SK-N-SH (cell line): ENCODE data around the gene PMM2. TPM values are rescaled to one million over a fixed set of nuclear protein-coding genes. Genes with fewer than 3 reads are reported as not detected.

Experiments
- CTCF ChIA-PET: fragments of 300-600, 350-600 bp; formaldehyde crosslinking; extraction: SDS; loops from one replicate; lab custom pipeline; 2021; lab: Yijun Ruan, JAX
- POLR2A ChIA-PET: fragments of 350-600 bp; sonication (Branson Sonifier 250); formaldehyde crosslinking; extraction: SDS; loops from one replicate; lab custom pipeline; 2020; ENCODE audit warnings: antibody characterized with exemption, inconsistent platforms; lab: Yijun Ruan, JAX
- DNase-seq: peaks from one replicate; pipeline ENCODE4 v3.0.0; 2012
- H2AFZ ChIP-seq: fragments of 200-600 bp; sonication (generic); 2 replicates; pipeline ENCODE4 v1.8.1; 2016; ENCODE audit warnings: antibody characterized with exemption, mild to moderate bottlenecking, low read depth
- H3F3A ChIP-seq: fragments of 200-600 bp; sonication (generic); replicated peaks from 2 replicates; pipeline ENCODE3; 2016; ENCODE audit warnings: antibody characterized with exemption, mild to moderate bottlenecking; ENCODE audit not compliant: insufficient read depth
- H3K27ac ChIP-seq, 2 experiments: fragments of 200-500 bp in 1 of 2; fragments of 200-600 bp in 1 of 2; sonication (Bioruptor generic) in 1 of 2; sonication (generic), shearing (Covaris generic) in 1 of 2; 2 replicates each; pipeline versions ENCODE4 v1.5.1 to v1.6.1; 2014 to 2016; ENCODE audit warnings: low read depth in 2 of 2, inconsistent platforms in 1 of 2, low read length in 1 of 2, mild to moderate bottlenecking in 1 of 2, mixed read lengths in 1 of 2
- H3K27me3 ChIP-seq: fragments of 200-600 bp; sonication (generic), shearing (Covaris generic); 2 replicates; pipeline ENCODE4 v1.6.1; 2016; ENCODE audit warnings: mixed run types; ENCODE audit not compliant: insufficient read depth
- H3K36me3 ChIP-seq, 2 experiments: fragments of 200-500 bp in 1 of 2; fragments of 200-600 bp in 1 of 2; sonication (Bioruptor generic) in 1 of 2; sonication (generic) in 1 of 2; replicated peaks in 1 of 2; 2 replicates each; pipeline versions ENCODE3 to v1.5.1; 2014 to 2016; ENCODE audit warnings: low read length in 1 of 2, mild to moderate bottlenecking in 1 of 2; ENCODE audit not compliant: insufficient read depth in 2 of 2, control insufficient read depth in 1 of 2
- H3K4me1 ChIP-seq, 2 experiments: fragments of 200-500 bp in 1 of 2; fragments of 200-600 bp in 1 of 2; sonication (Bioruptor generic) in 1 of 2; sonication (generic), shearing (Covaris generic) in 1 of 2; 2 replicates each; pipeline versions ENCODE4 v1.5.1 to v1.6.1; 2014 to 2016; ENCODE audit warnings: low read depth in 1 of 2, low read length in 1 of 2, mixed run types in 1 of 2; ENCODE audit not compliant: insufficient read depth in 2 of 2, control insufficient read depth in 1 of 2
- H3K4me2 ChIP-seq: fragments of 200-600 bp; sonication (generic), shearing (Covaris generic); 2 replicates; pipeline ENCODE4 v1.6.1; 2017; ENCODE audit warnings: mixed run types
- H3K4me3 ChIP-seq, 2 experiments: fragments of 200-500 bp in 1 of 2; fragments of 200-600 bp in 1 of 2; sonication (Bioruptor generic) in 1 of 2; sonication (generic), shearing (Covaris generic) in 1 of 2; 2 replicates each; pipeline versions ENCODE4 v1.5.1 to v1.8.1; 2014 to 2016; ENCODE audit warnings: low read depth in 2 of 2, inconsistent platforms in 1 of 2, low read length in 1 of 2, mild to moderate bottlenecking in 1 of 2, mixed read lengths in 1 of 2, moderate library complexity in 1 of 2
- H3K79me2 ChIP-seq: fragments of 200-600 bp; sonication (generic); 2 replicates; pipeline ENCODE4 v1.8.1; 2017; ENCODE audit warnings: mild to moderate bottlenecking; ENCODE audit not compliant: insufficient read depth
- H3K9ac ChIP-seq: fragments of 200-600 bp; sonication (generic); 2 replicates; pipeline ENCODE4 v1.6.1; 2017; ENCODE audit warnings: mixed run types
- H3K9me2 ChIP-seq: fragments of 200-600 bp; sonication (generic); 2 replicates; pipeline ENCODE4 v1.6.1; 2017; ENCODE audit warnings: mixed run types
- H3K9me3 ChIP-seq: fragments of 200-600 bp; sonication (generic); 2 replicates; pipeline ENCODE4 v1.6.1; 2017; ENCODE audit warnings: mixed run types, mild to moderate bottlenecking, moderate library complexity
- H4K20me1 ChIP-seq: fragments of 200-600 bp; sonication (generic); 2 replicates; pipeline ENCODE4 v1.6.1; 2017; ENCODE audit warnings: mild to moderate bottlenecking, mixed run types; ENCODE audit not compliant: insufficient read depth
- CTCF ChIP-seq: fragments of 200-600 bp; sonication (generic); IDR thresholded peaks from 2 replicates; pipeline ENCODE4 v1.6.1; 2017; ENCODE audit warnings: antibody characterized with exemption, mild to moderate bottlenecking, moderate library complexity
- FOSL2 ChIP-seq: IDR thresholded peaks from 2 replicates; pipeline ENCODE4 v1.4.0; 2012; ENCODE audit warnings: low read depth, mild to moderate bottlenecking, moderate library complexity, borderline replicate concordance
- FOXM1 ChIP-seq: IDR thresholded peaks from 2 replicates; pipeline ENCODE4 v1.4.0; 2012; ENCODE audit warnings: low read depth, mild to moderate bottlenecking
- MEF2A ChIP-seq: IDR thresholded peaks from 2 replicates; pipeline ENCODE4 v1.4.0; 2012; ENCODE audit warnings: low read depth, borderline replicate concordance
- POLR2AphosphoS5 ChIP-seq: IDR thresholded peaks from 2 replicates; pipeline ENCODE4 v1.6.1; 2012; ENCODE audit warnings: low read depth, low read length
- SIN3A ChIP-seq: IDR thresholded peaks from 2 replicates; pipeline ENCODE4 v1.6.1; 2012; ENCODE audit warnings: low read depth, mild to moderate bottlenecking, low read length, moderate library complexity, borderline replicate concordance
- TCF12 ChIP-seq: IDR thresholded peaks from 2 replicates; pipeline ENCODE4 v1.4.0; 2012
- USF2 ChIP-seq: fragments of 150-350 bp; IDR thresholded peaks from 2 replicates; pipeline ENCODE4 v1.6.1; 2017; ENCODE audit warnings: antibody characterized with exemption, low read length, low read depth, borderline replicate concordance
- YY1 ChIP-seq: IDR thresholded peaks from 2 replicates; pipeline ENCODE4 v1.4.0; 2012; ENCODE audit warnings: low read depth, mild to moderate bottlenecking
- ZBTB33 ChIP-seq: IDR thresholded peaks from 2 replicates; pipeline ENCODE4 v1.4.0; 2012; ENCODE audit warnings: low read depth, borderline replicate concordance
- WGBS: methylation state at CpG from one replicate; pipeline ENCODE4 v1.1.6; 2017; ENCODE audit warnings: low lambda C conversion rate; 5-methylcytosine and 5-hydroxymethylcytosine counted together
- polyA plus RNA-seq, 3 experiments: library from polyadenylated mRNA; depleted of rRNA; stranded (reverse); fragments of >200 nt; gene quantifications; 2 replicates each; pipeline ENCODE4 v1.2.3, GENCODE V29; 2012

The PMM2 gene
- polyA plus RNA-seq, 1 of the 3 experiments (the other 2 are of a cell fraction), result 24.3 TPM

- TF ChIP-seq CTCF (no peak), MEF2A (no peak), YY1 (no peak), TCF12 (no peak)
Measured at GRCh38 chr16:8882041-8882617, 84.5 kb downstream of the PMM2 start, which contains the start of gene LITAFD (continued).

GRCh38 chr16:8882725-8883377, 85.2 kb downstream of the PMM2 start:
- no peaks in the 10 kb centered on the region for H3K27me3 ChIP-seq
- ChIA-PET CTCF (interaction anchor here (0.6 to 7.5 kb wide), 8 partner anchors 9 to 315 kb away, joined by 3 to 71 read pairs (median 6); partner anchors contain the start of gene CARHSP1), POLR2A (no interaction called here)
- TF ChIP-seq USF2 (no peak), POLR2AphosphoS5 (no peak), FOXM1 (no peak), SIN3A (no peak), ZBTB33 (no peak), FOSL2 (no peak)
- 89% methylated on average over 17 of the region's 17 CpGs for WGBS
- no peak overlapping the region for H3K9ac ChIP-seq
- H3K9me3 ChIP-seq, result no peaks in the 10 kb centered on the region
- H2AFZ ChIP-seq, result no peak overlapping the region
- H3F3A ChIP-seq, result peaks cover 6% of the 10 kb centered on the region
- H3K4me3 ChIP-seq, result no peak overlapping the region
- DNase-seq, result no peak
- no peak overlapping the region for H3K27ac ChIP-seq
- H3K4me1 ChIP-seq, result peaks cover 12 to 22% of the 10 kb centered on the region in 2 experiments; a peak in 2 of 4 replicates
- no peaks in the 10 kb centered on the region for H3K79me2 ChIP-seq
- H3K9me2 ChIP-seq, result no peaks in the 10 kb centered on the region
- H3K36me3 ChIP-seq, result peaks cover 0 to 5% of the 10 kb centered on the region in 2 experiments
- no peak overlapping the region for H3K4me2 ChIP-seq
- H4K20me1 ChIP-seq, result 0 out of 2 replicates have a peak, but pooled peaks cover 12% of the 10 kb centered on the region
